LNCaP clone FGC (cell line): ENCODE results near the gene MED10.
"Not testable (repeated sequence)": the region's sequence is repeated elsewhere in the genome, so short reads cannot be mapped to it uniquely, and the experiment has no call there.

Experiments used
- DNase-seq: peaks from one replicate; pipeline ENCODE4 v3.0.0-alpha.2; 2011; ENCODE audit warnings: low read depth
- H3K4me3 ChIP-seq: 2 replicates; pipeline ENCODE4 v1.5.1; 2011; ENCODE audit warnings: mild to moderate bottlenecking, low read depth, low read length, control low read depth
- TF ChIP-seq, protein P1 (sequence below): IDR thresholded peaks from 2 replicates; pipeline ENCODE4 v1.5.1; 2012; ENCODE audit warnings: mild to moderate bottlenecking; ENCODE audit not compliant: control insufficient read depth, insufficient read depth; ENCODE audit errors: extremely low read depth

Gene MED10

DNA sequence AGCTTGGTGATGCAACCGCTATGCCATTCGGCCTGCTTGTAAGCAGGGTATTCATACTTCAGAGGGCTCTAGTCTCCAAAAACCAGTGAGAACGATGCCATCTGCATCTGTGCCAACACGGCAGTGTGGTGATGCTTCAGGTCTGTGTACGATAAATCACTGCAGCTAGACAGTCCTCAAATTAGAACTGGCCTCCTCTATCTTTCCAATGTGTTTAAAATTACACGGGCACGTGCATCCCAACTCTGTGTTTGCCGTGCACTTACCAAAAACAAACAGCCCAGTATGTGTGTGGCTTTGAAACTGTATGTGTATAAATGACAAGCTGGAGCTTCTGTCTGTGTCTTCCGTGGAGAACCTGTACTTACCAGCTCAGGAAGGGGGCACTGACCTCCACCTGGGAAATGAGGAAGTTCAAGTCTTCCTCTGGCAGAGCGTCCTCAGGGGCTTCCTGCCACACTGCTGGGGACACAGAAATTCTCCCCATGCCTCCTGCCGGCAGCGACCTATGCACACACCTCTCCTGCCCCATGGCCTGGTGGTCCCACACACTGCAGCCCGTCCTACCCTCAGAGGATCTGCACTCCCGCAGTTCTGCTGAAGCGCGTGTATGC lies 12.3 kb downstream of the MED10 start:
- TF ChIP-seq, protein P1, sequence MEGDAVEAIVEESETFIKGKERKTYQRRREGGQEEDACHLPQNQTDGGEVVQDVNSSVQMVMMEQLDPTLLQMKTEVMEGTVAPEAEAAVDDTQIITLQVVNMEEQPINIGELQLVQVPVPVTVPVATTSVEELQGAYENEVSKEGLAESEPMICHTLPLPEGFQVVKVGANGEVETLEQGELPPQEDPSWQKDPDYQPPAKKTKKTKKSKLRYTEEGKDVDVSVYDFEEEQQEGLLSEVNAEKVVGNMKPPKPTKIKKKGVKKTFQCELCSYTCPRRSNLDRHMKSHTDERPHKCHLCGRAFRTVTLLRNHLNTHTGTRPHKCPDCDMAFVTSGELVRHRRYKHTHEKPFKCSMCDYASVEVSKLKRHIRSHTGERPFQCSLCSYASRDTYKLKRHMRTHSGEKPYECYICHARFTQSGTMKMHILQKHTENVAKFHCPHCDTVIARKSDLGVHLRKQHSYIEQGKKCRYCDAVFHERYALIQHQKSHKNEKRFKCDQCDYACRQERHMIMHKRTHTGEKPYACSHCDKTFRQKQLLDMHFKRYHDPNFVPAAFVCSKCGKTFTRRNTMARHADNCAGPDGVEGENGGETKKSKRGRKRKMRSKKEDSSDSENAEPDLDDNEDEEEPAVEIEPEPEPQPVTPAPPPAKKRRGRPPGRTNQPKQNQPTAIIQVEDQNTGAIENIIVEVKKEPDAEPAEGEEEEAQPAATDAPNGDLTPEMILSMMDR: no peak
- DNase-seq: no peak
- H3K4me3 ChIP-seq: no peak overlapping the region

DNA sequence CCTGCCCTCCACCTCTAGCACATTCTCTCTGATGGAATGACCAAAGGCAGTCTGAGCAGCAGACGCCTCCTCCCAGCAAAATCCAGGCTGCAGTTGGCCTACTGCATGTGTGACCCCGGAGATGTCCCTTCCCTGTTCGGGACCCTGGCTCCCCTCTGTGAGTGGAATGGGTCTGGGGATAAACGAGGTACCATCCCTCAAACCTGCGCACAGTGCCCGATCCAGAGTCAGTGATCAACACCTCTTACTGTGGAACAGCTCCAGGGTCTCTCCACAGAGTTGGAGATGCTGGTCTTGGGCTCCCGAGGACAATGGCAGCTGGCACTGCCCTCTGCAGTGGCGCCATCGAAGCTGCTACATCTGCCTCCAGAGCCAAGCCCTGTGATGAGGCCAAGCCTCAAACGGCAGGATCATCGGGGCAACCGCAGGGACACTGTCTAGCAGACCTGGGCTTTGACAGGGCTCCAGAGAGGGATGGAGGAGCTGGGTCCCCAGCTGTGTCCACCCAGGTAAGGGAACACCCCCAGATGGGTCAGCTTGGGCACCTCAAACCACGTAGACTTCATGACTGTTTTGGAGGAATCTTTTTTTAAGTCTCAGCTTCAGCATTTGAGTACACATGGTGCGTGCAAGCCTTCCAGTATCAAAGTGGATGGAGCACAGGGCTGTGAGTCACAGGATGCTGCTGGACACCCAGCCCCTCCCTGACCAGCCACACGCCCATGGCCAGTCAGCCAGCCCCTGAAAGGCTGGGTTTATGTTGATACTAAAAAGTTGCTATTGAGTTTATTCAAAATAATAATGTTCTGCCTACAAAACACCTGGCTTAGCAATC lies 13.0 kb downstream of the MED10 start:
- TF ChIP-seq, protein P1: no peak
- H3K4me3 ChIP-seq: no peak overlapping the region
- DNase-seq: no peak

DNA sequence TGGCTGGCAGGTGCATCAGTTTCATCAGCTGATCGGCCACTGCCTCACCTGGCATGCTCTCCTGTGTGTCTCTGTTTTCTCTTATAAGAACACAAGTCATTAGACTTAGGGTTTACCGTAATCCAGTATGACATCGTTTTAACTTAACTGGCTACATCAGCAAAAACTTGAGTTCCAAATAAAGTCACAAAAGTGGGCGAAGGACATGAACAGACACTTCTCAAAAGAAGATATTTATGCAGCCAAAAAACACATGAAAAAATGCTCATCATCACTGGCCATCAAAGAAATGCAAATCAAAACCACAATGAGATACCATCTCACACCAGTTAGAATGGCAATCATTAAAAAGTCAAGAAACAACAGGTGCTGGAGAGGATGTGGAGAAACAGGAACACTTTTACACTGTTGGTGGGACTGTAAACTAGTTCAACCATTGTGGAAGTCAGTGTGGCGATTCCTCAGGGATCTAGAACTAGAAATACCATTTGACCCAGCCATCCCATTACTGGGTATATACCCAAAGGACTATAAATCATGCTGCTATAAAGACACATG lies 14.8 kb downstream of the MED10 start:
- DNase-seq, H3K4me3 ChIP-seq: not testable (repeated sequence)

DNA sequence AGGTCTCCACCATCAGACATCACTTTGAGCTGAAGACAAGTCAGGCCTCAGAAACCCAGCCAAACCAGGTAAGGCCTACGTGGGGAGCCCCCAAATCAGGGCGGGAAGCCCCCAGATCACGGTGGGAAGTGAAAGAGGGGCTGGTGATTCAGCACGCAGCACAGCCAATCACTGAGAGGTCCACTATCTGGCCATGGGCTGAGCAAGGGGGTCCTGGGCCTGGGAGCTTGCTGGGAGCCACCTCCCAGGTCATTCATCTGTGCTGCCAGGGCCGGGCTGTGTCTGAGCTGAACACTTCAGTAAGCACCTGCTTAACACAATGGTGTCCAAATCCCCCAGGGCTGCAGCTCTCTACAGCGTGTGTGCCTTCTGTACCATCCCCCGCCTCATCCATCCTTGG lies 15.5 kb downstream of the MED10 start:
- H3K4me3 ChIP-seq: no peak overlapping the region
- TF ChIP-seq, protein P1: no peak
- no peak for DNase-seq

DNA sequence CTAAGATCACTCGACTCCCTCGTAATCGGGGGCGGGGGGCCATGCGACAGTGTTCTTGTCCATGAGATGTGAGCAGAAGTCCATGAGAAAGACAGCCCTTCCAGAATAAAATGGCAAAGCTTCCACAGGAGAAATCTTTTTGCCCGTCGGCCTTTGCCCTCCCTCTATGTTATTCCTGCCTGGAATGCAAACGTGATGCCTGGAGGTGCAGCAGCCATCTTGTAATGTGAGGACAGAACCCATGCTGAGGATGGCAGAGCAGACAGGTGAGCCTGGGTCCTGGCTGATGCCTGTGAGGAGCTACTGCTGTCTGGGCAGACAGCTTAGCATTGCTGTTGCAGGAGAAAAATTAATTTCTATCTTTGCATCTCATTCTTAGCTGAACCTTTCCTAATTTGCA lies 17.2 kb downstream of the MED10 start:
- no peak overlapping the region for H3K4me3 ChIP-seq
- TF ChIP-seq, protein P1: no peak
- no peak for DNase-seq

DNA sequence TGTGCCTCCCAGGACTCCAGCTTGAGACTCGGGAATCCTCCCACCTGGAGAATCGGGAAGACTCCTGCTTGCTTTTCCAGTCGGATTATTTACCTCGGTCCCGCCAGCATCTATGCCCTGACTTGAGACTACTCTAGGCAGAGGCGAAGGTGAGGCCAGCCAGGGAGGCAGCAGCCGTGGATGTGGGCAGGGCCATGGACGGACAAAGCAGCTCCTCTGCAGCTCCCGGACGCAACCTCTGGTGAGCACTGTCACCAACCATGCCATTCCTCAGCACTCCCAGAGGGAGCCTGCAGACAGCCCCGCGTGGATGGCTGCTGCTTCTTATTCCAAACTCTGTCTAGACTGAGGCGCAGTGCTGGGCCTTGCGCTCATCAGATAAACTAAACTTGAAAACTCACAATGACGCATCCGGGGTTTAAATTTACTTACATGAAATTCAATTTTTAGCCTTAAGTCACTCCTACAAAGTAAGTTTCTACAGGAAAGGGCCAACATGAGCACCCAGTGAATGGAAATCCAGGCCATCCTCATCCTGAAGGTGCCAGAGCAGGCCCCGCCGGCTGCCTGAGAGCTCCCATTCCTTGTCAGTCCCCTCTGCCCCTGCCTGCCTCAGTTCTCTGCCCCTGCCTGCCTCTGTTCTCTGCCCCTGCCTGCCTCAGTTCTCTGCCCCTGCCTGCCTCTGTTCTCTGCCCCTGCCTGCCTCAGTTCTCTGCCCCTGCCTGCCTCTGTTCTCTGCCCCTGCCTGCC lies 17.8 kb downstream of the MED10 start:
- no peak overlapping the region for H3K4me3 ChIP-seq
- DNase-seq: no peak
- TF ChIP-seq, protein P1: no peak

DNA sequence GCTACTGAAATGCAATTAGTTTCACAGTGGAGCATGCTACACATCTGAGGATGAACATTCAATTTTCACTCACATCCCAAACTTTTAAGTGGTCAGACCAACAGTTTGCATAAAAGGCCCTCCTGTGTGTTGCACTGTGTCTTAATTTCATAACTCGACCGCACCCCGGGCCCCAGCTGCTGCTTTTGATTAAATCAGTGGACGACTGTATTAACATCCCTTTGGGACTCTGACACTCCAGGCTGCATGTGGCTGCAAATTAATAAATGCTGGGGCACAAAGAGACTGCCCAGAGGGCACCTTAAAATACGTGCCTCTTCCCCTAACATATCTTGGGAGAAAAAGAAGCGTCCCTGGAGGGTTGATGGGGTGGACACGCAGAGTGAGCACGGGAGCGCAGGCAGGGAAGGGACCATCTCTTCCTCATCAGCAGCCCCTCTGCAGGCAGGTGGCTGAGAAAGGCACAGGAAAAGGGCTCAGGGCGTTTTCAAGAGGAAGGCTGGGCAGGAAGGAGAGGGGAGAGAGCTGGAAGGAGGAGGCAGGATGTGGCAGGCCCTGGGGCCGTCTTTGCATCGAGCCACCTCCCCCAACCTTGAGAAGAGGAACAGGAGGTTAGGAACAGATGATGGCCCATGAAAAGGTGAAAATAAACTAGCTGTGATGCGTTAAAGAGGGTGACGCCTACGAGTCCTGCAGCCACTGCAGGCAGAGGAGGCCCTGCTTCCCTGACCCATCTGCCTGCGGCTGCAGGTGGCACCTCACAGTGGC lies 18.6 kb downstream of the MED10 start:
- no peak overlapping the region for H3K4me3 ChIP-seq
- TF ChIP-seq, protein P1: no peak
- DNase-seq: no peak
